ENCODE data around the gene SLC22A23.
A peak's percentile ranks its signal among the peaks of the same experiment; 100 is the strongest.

Gene SLC22A23

GRCh38 chr6:3356824-3357420 is 99.9 kb downstream of the SLC22A23 start:
- Histone ChIP-seq H3K36me3 (ENCODE audit: insufficient read depth, low read depth, low read length) (no peaks in the 10 kb centered on the region), H3K4me1 (ENCODE audit: insufficient read depth, low read length) (peaks cover 35% of the 10 kb centered on the region), H3K27ac (ENCODE audit: low read length) (no peak overlapping the region), H3K4me3 (ENCODE audit: low read length) (peak overlapping the region; percentile 56), H3K27me3 (ENCODE audit: insufficient read depth, low read length) (no peaks in the 10 kb centered on the region), H3K9me3 (ENCODE audit: insufficient read depth, low read depth, low read length) (no peaks in the 10 kb centered on the region), H3K9ac (ENCODE audit: low read depth, low read length) (peak overlapping the region; percentile 33; the same call in 1 of the 2 replicates)

DNA sequence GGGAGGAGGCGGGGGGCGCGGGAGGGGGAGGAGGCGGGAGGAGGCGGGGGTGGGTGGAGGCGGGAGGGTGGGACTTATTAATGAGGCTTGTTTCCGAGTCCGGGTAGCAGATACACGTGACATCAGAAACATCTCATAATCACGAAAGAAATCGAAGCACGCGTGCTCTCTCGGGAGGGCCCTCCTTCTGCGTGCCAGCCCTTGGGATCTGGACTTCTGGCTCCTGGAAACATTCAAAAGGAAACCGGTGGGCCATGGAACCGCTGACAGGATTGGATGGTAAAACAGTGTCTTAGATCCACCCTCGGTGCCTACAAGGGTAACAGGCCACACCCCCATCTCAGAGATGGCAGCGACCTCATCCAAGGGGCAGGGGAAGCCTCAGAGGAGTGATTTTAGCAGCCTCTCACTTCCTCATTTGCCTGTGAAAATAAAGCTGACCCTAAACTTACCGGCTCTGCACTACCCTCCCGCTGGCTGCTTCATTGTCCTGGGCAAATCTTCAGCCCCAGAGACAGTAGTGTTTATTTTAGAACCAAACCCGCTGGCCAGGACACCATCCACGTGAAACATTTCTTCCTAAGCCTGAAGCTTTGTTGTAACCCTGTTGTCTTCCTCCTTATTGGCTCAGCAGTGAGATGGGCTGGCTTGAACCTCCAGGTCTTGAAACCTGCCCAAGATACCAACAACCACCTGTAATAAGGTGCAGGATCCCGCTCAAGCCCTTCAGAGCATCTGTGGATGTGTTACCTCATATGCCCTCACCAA is 100.6 kb downstream of the SLC22A23 start:
- H3K9me3 ChIP-seq (ENCODE audit: insufficient read depth, low read depth, low read length): no peaks in the 10 kb centered on the region
- H3K9ac ChIP-seq (ENCODE audit: low read depth, low read length): peak overlapping the region; percentile 33; the same call in 1 of the 2 replicates
- peak overlapping the region; percentile 56 for H3K4me3 ChIP-seq (ENCODE audit: low read length)
- no peak overlapping the region for H3K27ac ChIP-seq (ENCODE audit: low read length)
- no peaks in the 10 kb centered on the region for H3K36me3 ChIP-seq (ENCODE audit: insufficient read depth, low read depth, low read length)
- H3K4me1 ChIP-seq (ENCODE audit: insufficient read depth, low read length): peaks cover 41% of the 10 kb centered on the region
- H3K27me3 ChIP-seq (ENCODE audit: insufficient read depth, low read length): no peaks in the 10 kb centered on the region

DNA sequence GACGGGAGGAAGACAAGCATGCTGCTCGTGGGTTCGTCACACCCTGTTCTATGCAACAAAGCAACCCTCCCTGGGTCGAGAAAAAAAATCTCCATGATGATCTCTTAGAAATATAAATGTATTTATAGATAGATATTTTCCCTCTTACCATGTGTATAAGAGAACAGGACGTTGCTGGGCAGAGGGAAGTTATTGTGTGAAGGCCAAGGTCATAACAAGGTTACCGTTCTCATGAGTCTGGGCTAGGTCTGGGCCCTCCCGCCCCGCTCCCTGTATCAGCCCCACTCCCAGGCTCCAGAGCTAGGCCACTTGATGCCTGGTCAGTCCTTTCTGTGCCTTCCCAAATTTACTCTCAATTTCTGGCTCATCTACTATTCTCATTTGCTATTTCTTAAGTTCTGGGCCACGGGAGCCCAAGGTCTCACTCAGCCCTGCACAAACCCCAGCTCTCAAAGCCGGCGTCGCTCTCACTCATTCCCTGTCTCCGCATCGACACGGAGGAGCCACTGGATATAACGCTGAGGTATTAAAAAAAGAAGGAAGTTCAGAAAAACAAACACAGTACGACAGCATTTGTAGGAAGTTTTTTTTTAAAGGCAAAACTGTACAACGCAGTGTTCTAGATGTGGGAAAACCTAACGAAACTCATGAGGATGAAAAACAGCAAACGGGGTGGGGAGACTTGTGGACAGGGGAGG is 101.3 kb downstream of the SLC22A23 start:
- H3K4me1 ChIP-seq (ENCODE audit: insufficient read depth, low read length): peaks cover 46% of the 10 kb centered on the region
- peak overlapping the region; percentile 54; the same call in 1 of the 2 replicates for H3K4me3 ChIP-seq (ENCODE audit: low read length)
- H3K9me3 ChIP-seq (ENCODE audit: insufficient read depth, low read depth, low read length): no peaks in the 10 kb centered on the region
- H3K9ac ChIP-seq (ENCODE audit: low read depth, low read length): peak overlapping the region; percentile 70; the same call in 1 of the 2 replicates
- H3K27me3 ChIP-seq (ENCODE audit: insufficient read depth, low read length): no peaks in the 10 kb centered on the region
- H3K36me3 ChIP-seq (ENCODE audit: insufficient read depth, low read depth, low read length): no peaks in the 10 kb centered on the region
- H3K27ac ChIP-seq (ENCODE audit: low read length): peak overlapping the region; percentile 70

GRCh38 chr6:3355011-3355357 is 101.9 kb downstream of the SLC22A23 start:
- Histone ChIP-seq H3K36me3 (ENCODE audit: insufficient read depth, low read depth, low read length) (no peaks in the 10 kb centered on the region), H3K4me3 (ENCODE audit: low read length) (no peak overlapping the region), H3K27ac (ENCODE audit: low read length) (no peak overlapping the region), H3K4me1 (ENCODE audit: insufficient read depth, low read length) (peaks cover 45% of the 10 kb centered on the region), H3K9ac (ENCODE audit: low read depth, low read length) (peak overlapping the region; percentile 70; the same call in 1 of the 2 replicates), H3K27me3 (ENCODE audit: insufficient read depth, low read length) (no peaks in the 10 kb centered on the region), H3K9me3 (ENCODE audit: insufficient read depth, low read depth, low read length) (no peaks in the 10 kb centered on the region)

GRCh38 chr6:3353939-3354338 is 102.9 kb downstream of the SLC22A23 start:
- Histone ChIP-seq H3K4me1 (ENCODE audit: insufficient read depth, low read length) (peaks cover 45% of the 10 kb centered on the region; the same call in 1 of the 2 replicates), H3K9ac (ENCODE audit: low read depth, low read length) (no peak overlapping the region), H3K27ac (ENCODE audit: low read length) (no peak overlapping the region), H3K27me3 (ENCODE audit: insufficient read depth, low read length) (no peaks in the 10 kb centered on the region), H3K4me3 (ENCODE audit: low read length) (no peak overlapping the region), H3K36me3 (ENCODE audit: insufficient read depth, low read depth, low read length) (no peaks in the 10 kb centered on the region), H3K9me3 (ENCODE audit: insufficient read depth, low read depth, low read length) (no peaks in the 10 kb centered on the region)

GRCh38 chr6:3353213-3353903 is 103.5 kb downstream of the SLC22A23 start:
- Histone ChIP-seq H3K4me3 (ENCODE audit: low read length) (no peak overlapping the region), H3K27ac (ENCODE audit: low read length) (no peak overlapping the region), H3K36me3 (ENCODE audit: insufficient read depth, low read depth, low read length) (no peaks in the 10 kb centered on the region), H3K27me3 (ENCODE audit: insufficient read depth, low read length) (no peaks in the 10 kb centered on the region), H3K4me1 (ENCODE audit: insufficient read depth, low read length) (peaks cover 45% of the 10 kb centered on the region; the same call in 1 of the 2 replicates), H3K9me3 (ENCODE audit: insufficient read depth, low read depth, low read length) (no peaks in the 10 kb centered on the region), H3K9ac (ENCODE audit: low read depth, low read length) (no peak overlapping the region)

GRCh38 chr6:3352678-3353077 is 104.2 kb downstream of the SLC22A23 start:
- no peaks in the 10 kb centered on the region for H3K9me3 ChIP-seq (ENCODE audit: insufficient read depth, low read depth, low read length)
- H3K36me3 ChIP-seq (ENCODE audit: insufficient read depth, low read depth, low read length): no peaks in the 10 kb centered on the region
- no peaks in the 10 kb centered on the region for H3K27me3 ChIP-seq (ENCODE audit: insufficient read depth, low read length)
- peaks cover 43% of the 10 kb centered on the region; the same call in 1 of the 2 replicates for H3K4me1 ChIP-seq (ENCODE audit: insufficient read depth, low read length)
- H3K9ac ChIP-seq (ENCODE audit: low read depth, low read length): no peak overlapping the region
- H3K27ac ChIP-seq (ENCODE audit: low read length): no peak overlapping the region
- H3K4me3 ChIP-seq (ENCODE audit: low read length): no peak overlapping the region

GRCh38 chr6:3351829-3352524 is 104.9 kb downstream of the SLC22A23 start:
- H3K4me3 ChIP-seq (ENCODE audit: low read length): no peak overlapping the region
- no peaks in the 10 kb centered on the region for H3K9me3 ChIP-seq (ENCODE audit: insufficient read depth, low read depth, low read length)
- H3K27me3 ChIP-seq (ENCODE audit: insufficient read depth, low read length): no peaks in the 10 kb centered on the region
- H3K9ac ChIP-seq (ENCODE audit: low read depth, low read length): peak overlapping the region; percentile 9; the same call in 1 of the 2 replicates
- no peak overlapping the region for H3K27ac ChIP-seq (ENCODE audit: low read length)
- peaks cover 36% of the 10 kb centered on the region; the same call in 1 of the 2 replicates for H3K4me1 ChIP-seq (ENCODE audit: insufficient read depth, low read length)
- no peaks in the 10 kb centered on the region for H3K36me3 ChIP-seq (ENCODE audit: insufficient read depth, low read depth, low read length)

- H3K27ac ChIP-seq (ENCODE audit: low read length): no peak overlapping the region
- H3K4me3 ChIP-seq (ENCODE audit: low read length): no peak overlapping the region
- no peaks in the 10 kb centered on the region for H3K27me3 ChIP-seq (ENCODE audit: insufficient read depth, low read length)
- no peaks in the 10 kb centered on the region for H3K9me3 ChIP-seq (ENCODE audit: insufficient read depth, low read depth, low read length)
- peaks cover 30% of the 10 kb centered on the region; the same call in 1 of the 2 replicates for H3K4me1 ChIP-seq (ENCODE audit: insufficient read depth, low read length)
- peak overlapping the region; percentile 32 for H3K9ac ChIP-seq (ENCODE audit: low read depth, low read length)
- no peaks in the 10 kb centered on the region for H3K36me3 ChIP-seq (ENCODE audit: insufficient read depth, low read depth, low read length)
Observed at GRCh38 chr6:3351105-3351676, 105.7 kb downstream of the SLC22A23 start.

GRCh38 chr6:3350252-3350796 is 106.5 kb downstream of the SLC22A23 start:
- H3K4me1 ChIP-seq (ENCODE audit: insufficient read depth, low read length): peaks cover 26% of the 10 kb centered on the region; the same call in 1 of the 2 replicates
- H3K4me3 ChIP-seq (ENCODE audit: low read length): no peak overlapping the region
- H3K36me3 ChIP-seq (ENCODE audit: insufficient read depth, low read depth, low read length): no peaks in the 10 kb centered on the region
- H3K27ac ChIP-seq (ENCODE audit: low read length): no peak overlapping the region
- H3K27me3 ChIP-seq (ENCODE audit: insufficient read depth, low read length): no peaks in the 10 kb centered on the region
- no peaks in the 10 kb centered on the region for H3K9me3 ChIP-seq (ENCODE audit: insufficient read depth, low read depth, low read length)
- H3K9ac ChIP-seq (ENCODE audit: low read depth, low read length): peak overlapping the region; percentile 32; the same call in 1 of the 2 replicates

Measured in iPS-20b (cell line).